Astrocyte (in vitro differentiated cells and primary cell): ENCODE results near the gene KIFBP.

ENCODE experiments used
- EZH2 ChIP-seq: IDR thresholded peaks from 2 replicates; pipeline ENCODE4 v1.6.1; 2012; ENCODE audit warnings: mild to moderate bottlenecking, low read length, inconsistent platforms; ENCODE audit not compliant: insufficient read depth
- TF ChIP-seq, protein P1 (sequence below): IDR thresholded peaks from 2 replicates; pipeline ENCODE4 v1.5.1; 2011; ENCODE audit warnings: low read depth, mild to moderate bottlenecking, inconsistent platforms, low read length, moderate library complexity; ENCODE audit not compliant: insufficient read depth

GRCh38 chr10:69045441-69046300, 57.1 kb downstream of the KIFBP start:
- TF ChIP-seq, protein P1, sequence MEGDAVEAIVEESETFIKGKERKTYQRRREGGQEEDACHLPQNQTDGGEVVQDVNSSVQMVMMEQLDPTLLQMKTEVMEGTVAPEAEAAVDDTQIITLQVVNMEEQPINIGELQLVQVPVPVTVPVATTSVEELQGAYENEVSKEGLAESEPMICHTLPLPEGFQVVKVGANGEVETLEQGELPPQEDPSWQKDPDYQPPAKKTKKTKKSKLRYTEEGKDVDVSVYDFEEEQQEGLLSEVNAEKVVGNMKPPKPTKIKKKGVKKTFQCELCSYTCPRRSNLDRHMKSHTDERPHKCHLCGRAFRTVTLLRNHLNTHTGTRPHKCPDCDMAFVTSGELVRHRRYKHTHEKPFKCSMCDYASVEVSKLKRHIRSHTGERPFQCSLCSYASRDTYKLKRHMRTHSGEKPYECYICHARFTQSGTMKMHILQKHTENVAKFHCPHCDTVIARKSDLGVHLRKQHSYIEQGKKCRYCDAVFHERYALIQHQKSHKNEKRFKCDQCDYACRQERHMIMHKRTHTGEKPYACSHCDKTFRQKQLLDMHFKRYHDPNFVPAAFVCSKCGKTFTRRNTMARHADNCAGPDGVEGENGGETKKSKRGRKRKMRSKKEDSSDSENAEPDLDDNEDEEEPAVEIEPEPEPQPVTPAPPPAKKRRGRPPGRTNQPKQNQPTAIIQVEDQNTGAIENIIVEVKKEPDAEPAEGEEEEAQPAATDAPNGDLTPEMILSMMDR, result no peak
- no peak for TF ChIP-seq EZH2
